SK-N-SH (cell line): ENCODE measurements around the gene PSME4. TPM values are rescaled to one million over a fixed set of nuclear protein-coding genes. Genes with fewer than 3 reads are reported as not detected.

Experiments
- CTCF ChIA-PET: fragments of 300-600, 350-600 bp; formaldehyde crosslinking; extraction: SDS; loops from one replicate; lab custom pipeline; 2021; lab: Yijun Ruan, JAX
- POLR2A ChIA-PET: fragments of 350-600 bp; sonication (Branson Sonifier 250); formaldehyde crosslinking; extraction: SDS; loops from one replicate; lab custom pipeline; 2020; ENCODE audit warnings: antibody characterized with exemption, inconsistent platforms; lab: Yijun Ruan, JAX
- DNase-seq: peaks from one replicate; pipeline ENCODE4 v3.0.0; 2012
- H2AFZ ChIP-seq: fragments of 200-600 bp; sonication (generic); 2 replicates; pipeline ENCODE4 v1.8.1; 2016; ENCODE audit warnings: antibody characterized with exemption, mild to moderate bottlenecking, low read depth
- H3F3A ChIP-seq: fragments of 200-600 bp; sonication (generic); replicated peaks from 2 replicates; pipeline ENCODE3; 2016; ENCODE audit warnings: antibody characterized with exemption, mild to moderate bottlenecking; ENCODE audit not compliant: insufficient read depth
- H3K27ac ChIP-seq, 2 experiments: fragments of 200-500 bp in 1 of 2; fragments of 200-600 bp in 1 of 2; sonication (Bioruptor generic) in 1 of 2; sonication (generic), shearing (Covaris generic) in 1 of 2; 2 replicates each; pipeline versions ENCODE4 v1.5.1 to v1.6.1; 2014 to 2016; ENCODE audit warnings: low read depth in 2 of 2, inconsistent platforms in 1 of 2, low read length in 1 of 2, mild to moderate bottlenecking in 1 of 2, mixed read lengths in 1 of 2
- H3K27me3 ChIP-seq: fragments of 200-600 bp; sonication (generic), shearing (Covaris generic); 2 replicates; pipeline ENCODE4 v1.6.1; 2016; ENCODE audit warnings: mixed run types; ENCODE audit not compliant: insufficient read depth
- H3K36me3 ChIP-seq, 2 experiments: fragments of 200-500 bp in 1 of 2; fragments of 200-600 bp in 1 of 2; sonication (Bioruptor generic) in 1 of 2; sonication (generic) in 1 of 2; replicated peaks in 1 of 2; 2 replicates each; pipeline versions ENCODE3 to v1.5.1; 2014 to 2016; ENCODE audit warnings: low read length in 1 of 2, mild to moderate bottlenecking in 1 of 2; ENCODE audit not compliant: insufficient read depth in 2 of 2, control insufficient read depth in 1 of 2
- H3K4me1 ChIP-seq, 2 experiments: fragments of 200-500 bp in 1 of 2; fragments of 200-600 bp in 1 of 2; sonication (Bioruptor generic) in 1 of 2; sonication (generic), shearing (Covaris generic) in 1 of 2; 2 replicates each; pipeline versions ENCODE4 v1.5.1 to v1.6.1; 2014 to 2016; ENCODE audit warnings: low read depth in 1 of 2, low read length in 1 of 2, mixed run types in 1 of 2; ENCODE audit not compliant: insufficient read depth in 2 of 2, control insufficient read depth in 1 of 2
- H3K4me2 ChIP-seq: fragments of 200-600 bp; sonication (generic), shearing (Covaris generic); 2 replicates; pipeline ENCODE4 v1.6.1; 2017; ENCODE audit warnings: mixed run types
- H3K4me3 ChIP-seq, 2 experiments: fragments of 200-500 bp in 1 of 2; fragments of 200-600 bp in 1 of 2; sonication (Bioruptor generic) in 1 of 2; sonication (generic), shearing (Covaris generic) in 1 of 2; 2 replicates each; pipeline versions ENCODE4 v1.5.1 to v1.8.1; 2014 to 2016; ENCODE audit warnings: low read depth in 2 of 2, inconsistent platforms in 1 of 2, low read length in 1 of 2, mild to moderate bottlenecking in 1 of 2, mixed read lengths in 1 of 2, moderate library complexity in 1 of 2
- H3K79me2 ChIP-seq: fragments of 200-600 bp; sonication (generic); 2 replicates; pipeline ENCODE4 v1.8.1; 2017; ENCODE audit warnings: mild to moderate bottlenecking; ENCODE audit not compliant: insufficient read depth
- H3K9ac ChIP-seq: fragments of 200-600 bp; sonication (generic); 2 replicates; pipeline ENCODE4 v1.6.1; 2017; ENCODE audit warnings: mixed run types
- H3K9me2 ChIP-seq: fragments of 200-600 bp; sonication (generic); 2 replicates; pipeline ENCODE4 v1.6.1; 2017; ENCODE audit warnings: mixed run types
- H3K9me3 ChIP-seq: fragments of 200-600 bp; sonication (generic); 2 replicates; pipeline ENCODE4 v1.6.1; 2017; ENCODE audit warnings: mixed run types, mild to moderate bottlenecking, moderate library complexity
- H4K20me1 ChIP-seq: fragments of 200-600 bp; sonication (generic); 2 replicates; pipeline ENCODE4 v1.6.1; 2017; ENCODE audit warnings: mild to moderate bottlenecking, mixed run types; ENCODE audit not compliant: insufficient read depth
- CHD2 ChIP-seq: fragments of 150-350 bp; IDR thresholded peaks from 2 replicates; pipeline ENCODE4 v1.6.1; 2018; ENCODE audit warnings: low read length; ENCODE audit not compliant: partially characterized antibody
- CTCF ChIP-seq: fragments of 200-600 bp; sonication (generic); IDR thresholded peaks from 2 replicates; pipeline ENCODE4 v1.6.1; 2017; ENCODE audit warnings: antibody characterized with exemption, mild to moderate bottlenecking, moderate library complexity
- MXI1 ChIP-seq: IDR thresholded peaks from 2 replicates; pipeline ENCODE4 v1.6.1; 2012; ENCODE audit warnings: mild to moderate bottlenecking, low read depth, low read length, improper control_type of control experiment
- TCF12 ChIP-seq: IDR thresholded peaks from 2 replicates; pipeline ENCODE4 v1.4.0; 2012
- USF1 ChIP-seq: IDR thresholded peaks from 2 replicates; pipeline ENCODE4 v1.4.0; 2012; ENCODE audit warnings: low read depth, borderline replicate concordance
- YY1 ChIP-seq: IDR thresholded peaks from 2 replicates; pipeline ENCODE4 v1.4.0; 2012; ENCODE audit warnings: low read depth, mild to moderate bottlenecking
- ZBTB33 ChIP-seq: IDR thresholded peaks from 2 replicates; pipeline ENCODE4 v1.4.0; 2012; ENCODE audit warnings: low read depth, borderline replicate concordance
- WGBS: methylation state at CpG from one replicate; pipeline ENCODE4 v1.1.6; 2017; ENCODE audit warnings: low lambda C conversion rate; 5-methylcytosine and 5-hydroxymethylcytosine counted together
- polyA plus RNA-seq, 3 experiments: library from polyadenylated mRNA; depleted of rRNA; stranded (reverse); fragments of >200 nt; gene quantifications; 2 replicates each; pipeline ENCODE4 v1.2.3, GENCODE V29; 2012

The PSME4 gene
- polyA plus RNA-seq, 1 of the 3 experiments (the other 2 are of a cell fraction): 12.8 TPM

- no peak for TF ChIP-seq CTCF
- TF ChIP-seq ZBTB33: no peak
- no peak; the same call in none of the 2 replicates for TF ChIP-seq YY1
- peak; percentile 42 for TF ChIP-seq MXI1
- no peak for TF ChIP-seq USF1
- TF ChIP-seq CHD2: peak; percentile 19
Observed at GRCh38 chr2:53970724-53971602, at the start of gene PSME4 (continued).

GRCh38 chr2:54015798-54016699 is 45.3 kb upstream of the PSME4 start:
- H2AFZ ChIP-seq: no peak overlapping the region

More at GRCh38 chr2:54015798-54016699, 45.3 kb upstream of the PSME4 start:
- no peak for DNase-seq
- ChIA-PET CTCF (no interaction called here), POLR2A (no interaction called here)
- Histone ChIP-seq H3K9me2 (no peaks in the 10 kb centered on the region), H3K36me3 (no peaks in the 10 kb centered on the region), H3K4me1 (no peaks in the 10 kb centered on the region; a peak in 1 of 4 replicates), H3K4me3 (no peak overlapping the region), H3K9me3 (no peaks in the 10 kb centered on the region), H3K4me2 (no peak overlapping the region), H3F3A (no peaks in the 10 kb centered on the region), H3K9ac (no peak overlapping the region), H3K27ac (no peak overlapping the region), H4K20me1 (no peaks in the 10 kb centered on the region), H3K27me3 (no peaks in the 10 kb centered on the region), H3K79me2 (no peaks in the 10 kb centered on the region)
- WGBS: 77% methylated on average over 1 of the region's 1 CpG
- no peak for TF ChIP-seq YY1
- peak; percentile 58 for TF ChIP-seq TCF12
